Ishikawa (cell line): ENCODE measurements around the gene SLC7A14.

Source experiments
- EGR1 ChIP-seq: IDR thresholded peaks from 2 replicates; pipeline ENCODE4 v1.6.1; 2012
- EP300 ChIP-seq: IDR thresholded peaks from 2 replicates; pipeline ENCODE4 v1.6.1; 2012; ENCODE audit warnings: borderline replicate concordance
- RAD21 ChIP-seq: IDR thresholded peaks from 2 replicates; pipeline ENCODE4 v1.6.1; 2012; ENCODE audit warnings: low read depth
- TCF12 ChIP-seq: IDR thresholded peaks from 2 replicates; pipeline ENCODE4 v1.6.1; 2012; ENCODE audit warnings: low read depth
- TEAD4 ChIP-seq: IDR thresholded peaks from 2 replicates; pipeline ENCODE4 v1.6.1; 2012
- YY1 ChIP-seq: IDR thresholded peaks from 2 replicates; pipeline ENCODE4 v1.6.1; 2012; ENCODE audit warnings: low read depth
- TF ChIP-seq, protein P1 (sequence below): IDR thresholded peaks from 2 replicates; pipeline ENCODE4 v1.6.1; 2012

DNA sequence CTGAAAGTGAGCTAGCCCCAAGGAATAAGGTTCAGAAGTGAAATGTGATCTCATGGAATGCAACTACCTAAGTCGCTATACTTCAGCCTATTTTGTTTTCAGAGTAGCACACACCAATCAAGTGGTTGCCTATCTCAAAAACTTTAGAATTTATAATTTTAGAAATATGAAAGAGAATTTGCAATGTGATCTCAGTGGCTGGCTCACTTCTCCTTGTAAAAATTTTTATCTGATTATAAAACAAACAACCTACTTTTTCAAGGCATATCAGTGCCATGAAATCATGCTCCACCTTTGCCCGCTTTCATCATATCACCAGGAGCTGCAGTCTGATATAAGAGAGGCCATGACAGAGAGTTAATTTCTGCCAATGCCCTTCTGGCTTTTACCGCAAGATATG, 119.9 kb downstream of the SLC7A14 start:
- TF ChIP-seq YY1 (no peak), EGR1 (no peak), EP300 (no peak), TEAD4 (no peak; the same call in 1 of the 2 replicates), RAD21 (no peak), TCF12 (no peak)
- TF ChIP-seq, protein P1, sequence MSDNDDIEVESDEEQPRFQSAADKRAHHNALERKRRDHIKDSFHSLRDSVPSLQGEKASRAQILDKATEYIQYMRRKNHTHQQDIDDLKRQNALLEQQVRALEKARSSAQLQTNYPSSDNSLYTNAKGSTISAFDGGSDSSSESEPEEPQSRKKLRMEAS: no peak
